ENCODE data around the gene MRPS33.
"Not testable (repeated sequence)": the region's sequence is repeated elsewhere in the genome, so short reads cannot be mapped to it uniquely, and the experiment has no call there.

MRPS33 gene

DNA sequence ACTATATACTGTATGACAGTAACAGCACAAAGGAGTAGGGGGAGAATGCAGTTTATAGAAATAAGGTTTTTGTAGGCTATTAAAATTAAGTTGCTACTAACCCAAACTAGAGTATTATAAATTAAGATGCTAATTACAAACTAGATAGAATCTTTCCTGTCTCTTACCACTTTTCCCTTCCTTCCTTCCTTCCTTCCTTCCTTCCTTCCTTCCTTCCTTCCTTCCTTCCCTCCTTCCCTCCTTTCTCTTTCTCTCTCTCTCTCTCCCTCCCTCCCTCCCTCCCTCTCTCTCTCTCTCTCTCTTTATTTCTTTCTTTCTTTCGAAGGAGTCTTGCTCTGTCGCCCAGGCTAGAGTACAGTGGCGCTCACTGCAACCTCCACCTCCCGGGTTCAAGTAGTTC lies 53.6 kb downstream of the MRPS33 start:
- in situ Hi-C loops (cut with HindIII; ENCODE audit: low sequenced_read_pairs) = no loop called here
- no peak overlapping the region for H3K4me3 ChIP-seq (ENCODE audit: low read depth, low read length)
- no peak for TF ChIP-seq CTCF (IDR thresholded peaks at IDR 0.05; ENCODE audit: low read depth, low read length)
- no peak for DNase-seq (ENCODE audit: low read depth, low spot score)

DNA sequence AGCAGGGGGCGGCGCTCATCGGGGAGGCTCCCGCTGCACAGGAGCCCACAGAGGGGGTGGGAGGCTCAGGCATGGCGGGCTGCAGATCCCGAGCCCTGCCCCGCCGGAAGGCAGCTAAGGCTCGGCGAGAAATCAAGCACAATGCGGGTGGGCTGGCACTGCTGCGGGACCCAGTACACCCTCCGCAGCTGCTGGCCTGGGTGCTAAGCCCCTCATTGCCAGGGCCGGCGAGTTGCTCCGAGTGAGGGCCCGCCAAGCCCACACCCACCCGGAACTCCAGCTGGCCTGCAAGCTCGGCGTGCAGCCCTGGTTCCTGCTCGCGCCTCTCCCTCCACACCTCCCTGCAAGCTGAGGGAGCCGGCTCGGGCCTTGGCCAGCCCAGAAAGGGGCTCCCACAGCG lies 57.8 kb downstream of the MRPS33 start:
- DNase-seq (ENCODE audit: low read depth, low spot score); in situ Hi-C loops (cut with HindIII; ENCODE audit: low sequenced_read_pairs); H3K4me3 ChIP-seq (ENCODE audit: low read depth, low read length): not testable (repeated sequence)

All from astrocyte of the spinal cord (primary cell).